GM23248 (cell line): ENCODE results near the gene RELN. TPM values are rescaled to one million over a fixed set of nuclear protein-coding genes. Genes with fewer than 3 reads are reported as not detected.

ENCODE experiments used
- DNase-seq: peaks from one replicate; pipeline ENCODE4 v3.0.0-alpha.2; 2015
- H2AFZ ChIP-seq: fragments of 200-600 bp; sonication (generic); 2 replicates; pipeline ENCODE4 v1.6.1; 2016; ENCODE audit warnings: antibody characterized with exemption
- H3F3A ChIP-seq: fragments of 200-600 bp; sonication (generic); 2 replicates; pipeline ENCODE4 v1.6.1; 2016; ENCODE audit warnings: mild to moderate bottlenecking, antibody characterized with exemption, mixed run types; ENCODE audit not compliant: insufficient read depth
- H3K27ac ChIP-seq: fragments of 200-600 bp; sonication (generic); 2 replicates; pipeline ENCODE4 v1.5.1; 2016; ENCODE audit warnings: mild to moderate bottlenecking
- H3K27me3 ChIP-seq: fragments of 200-600 bp; sonication (generic); replicated peaks from 2 replicates; pipeline ENCODE4 v1.6.1; 2016; ENCODE audit warnings: mild to moderate bottlenecking; ENCODE audit not compliant: insufficient read depth
- H3K36me3 ChIP-seq: fragments of 200-600 bp; sonication (generic); 2 replicates; pipeline ENCODE4 v1.6.1; 2016; ENCODE audit warnings: low read depth, mild to moderate bottlenecking
- H3K4me1 ChIP-seq: fragments of 200-600 bp; sonication (generic); 2 replicates; pipeline ENCODE4 v1.6.1; 2016; ENCODE audit warnings: mild to moderate bottlenecking; ENCODE audit not compliant: insufficient read depth
- H3K4me2 ChIP-seq: fragments of 200-600 bp; sonication (generic); one replicate; pipeline ENCODE4 v1.6.1; 2016; ENCODE audit warnings: mild to moderate bottlenecking; ENCODE audit not compliant: unreplicated experiment
- H3K4me3 ChIP-seq: fragments of 200-600 bp; sonication (generic); 2 replicates; pipeline ENCODE4 v1.5.1; 2016; ENCODE audit warnings: mild to moderate bottlenecking
- H3K79me2 ChIP-seq: fragments of 200-600 bp; sonication (generic); 2 replicates; pipeline ENCODE4 v1.6.1; 2016; ENCODE audit warnings: mild to moderate bottlenecking; ENCODE audit not compliant: insufficient read depth
- H3K9ac ChIP-seq: fragments of 200-600 bp; sonication (generic); 2 replicates; pipeline ENCODE4 v1.6.1; 2016; ENCODE audit warnings: mild to moderate bottlenecking
- H3K9me2 ChIP-seq: fragments of 200-600 bp; sonication (generic); 2 replicates; pipeline ENCODE4 v1.6.1; 2016; ENCODE audit warnings: mixed run types, mild to moderate bottlenecking, moderate library complexity; ENCODE audit not compliant: insufficient read depth
- H3K9me3 ChIP-seq: fragments of 200-600 bp; sonication (generic); one replicate; pipeline ENCODE4 v1.6.1; 2017; ENCODE audit warnings: low read depth
- H4K20me1 ChIP-seq: fragments of 200-600 bp; sonication (generic); 2 replicates; pipeline ENCODE4 v1.6.0; 2016; ENCODE audit not compliant: insufficient read depth
- EZH2 ChIP-seq: fragments of 200-600 bp; sonication (generic); IDR thresholded peaks from 2 replicates; pipeline ENCODE4 v1.6.1; 2018; ENCODE audit warnings: antibody characterized with exemption, mild to moderate bottlenecking; ENCODE audit not compliant: insufficient read depth, poor library complexity, severe bottlenecking
- EZH2phosphoT487 ChIP-seq: fragments of 200-600 bp; sonication (generic); IDR thresholded peaks from 2 replicates; pipeline ENCODE4 v1.6.1; 2018; ENCODE audit warnings: antibody characterized with exemption, moderate library complexity, mild to moderate bottlenecking, low read depth; ENCODE audit not compliant: insufficient read depth
- WGBS, 2 experiments: methylation state at CpG; one replicate each; pipeline ENCODE4 v1.1.6; 2015 to 2017; ENCODE audit warnings: low lambda C conversion rate in 2 of 2, low coverage in 1 of 2; ENCODE audit errors: missing lambda C conversion rate in 2 of 2; 5-methylcytosine and 5-hydroxymethylcytosine counted together
- in situ Hi-C: fragments of 300-500 bp; cut with MboI; formaldehyde crosslinking; loops from 2 replicates; pipeline ENCODE4 v1.15.0; 2020
- polyA plus RNA-seq: library from polyadenylated mRNA; unstranded; fragments of >200 nt; fragmentation: Nextera tagmentation; extraction: Ambion mirVana; gene quantifications from 2 replicates; pipeline ENCODE4 v1.2.1, GENCODE V29; 2016
- total RNA-seq: library from RNA; depleted of rRNA; stranded (reverse); fragments of >200 nt; shearing (Covaris generic); gene quantifications from 2 replicates; pipeline ENCODE4 v1.2.3, GENCODE V29; 2014

RELN gene
- total and polyA plus RNA-seq, 2 experiments from 2014 or later, result 0.76 to 0.97 TPM

- Histone ChIP-seq H3F3A (0 out of 2 replicates have a peak, but pooled peaks cover 6% of the 10 kb centered on the region), H3K9me2 (no peaks in the 10 kb centered on the region), H3K27me3 (no peaks in the 10 kb centered on the region), H3K27ac (no peak overlapping the region), H2AFZ (peak overlapping the region; percentile 19; the same call in 1 of the 2 replicates), H3K4me3 (no peak overlapping the region), H3K4me2 (no peak overlapping the region), H4K20me1 (no peaks in the 10 kb centered on the region), H3K9ac (no peak overlapping the region), H3K79me2 (no peaks in the 10 kb centered on the region), H3K4me1 (0 out of 2 replicates have a peak, but pooled peaks cover 6% of the 10 kb centered on the region), H3K9me3 (no peaks in the 10 kb centered on the region), H3K36me3 (no peaks in the 10 kb centered on the region)
- WGBS, 2 experiments, result 21 to 26% methylated on average over 11 of the region's 11 CpGs
- no peak for DNase-seq
- in situ Hi-C loops, result no loop called here
- TF ChIP-seq EZH2phosphoT487 (no peak), EZH2 (no peak)
Observed at GRCh38 chr7:103810112-103810744, 179.2 kb downstream of the RELN start.

GRCh38 chr7:103809229-103809994 lies 180.0 kb downstream of the RELN start:
- Histone ChIP-seq H3K27ac (no peak overlapping the region), H3K4me3 (no peak overlapping the region), H3K9me3 (no peaks in the 10 kb centered on the region), H2AFZ (no peak overlapping the region; the same call in 1 of the 2 replicates), H3K4me2 (no peak overlapping the region), H3F3A (0 out of 2 replicates have a peak, but pooled peaks cover 9% of the 10 kb centered on the region), H3K9me2 (no peaks in the 10 kb centered on the region), H3K36me3 (no peaks in the 10 kb centered on the region), H3K4me1 (0 out of 2 replicates have a peak, but pooled peaks cover 9% of the 10 kb centered on the region), H3K79me2 (no peaks in the 10 kb centered on the region), H3K27me3 (no peaks in the 10 kb centered on the region), H3K9ac (no peak overlapping the region), H4K20me1 (no peaks in the 10 kb centered on the region)
- TF ChIP-seq EZH2 (no peak), EZH2phosphoT487 (no peak)
- in situ Hi-C loops, result no loop called here
- no peak for DNase-seq
- 84 to 95% methylated on average over 6 of the region's 6 CpGs for WGBS, 2 experiments

- peak; percentile 64 for DNase-seq
- Histone ChIP-seq H3K27ac (no peak overlapping the region), H3K27me3 (no peaks in the 10 kb centered on the region), H3K79me2 (no peaks in the 10 kb centered on the region), H3K36me3 (no peaks in the 10 kb centered on the region), H3K4me3 (no peak overlapping the region), H4K20me1 (no peaks in the 10 kb centered on the region), H3K4me1 (0 out of 2 replicates have a peak, but pooled peaks cover 9% of the 10 kb centered on the region), H3K9me3 (no peaks in the 10 kb centered on the region), H3F3A (0 out of 2 replicates have a peak, but pooled peaks cover 9% of the 10 kb centered on the region), H3K9me2 (no peaks in the 10 kb centered on the region), H2AFZ (no peak overlapping the region), H3K4me2 (no peak overlapping the region), H3K9ac (no peak overlapping the region)
- WGBS, 2 experiments, result 5 to 14% methylated on average over 2 of the region's 2 CpGs
- in situ Hi-C loops, result no loop called here
- TF ChIP-seq EZH2phosphoT487 (no peak), EZH2 (no peak)
Observed at GRCh38 chr7:103805346-103805745, 184.1 kb downstream of the RELN start.

GRCh38 chr7:103803631-103804030 lies 185.8 kb downstream of the RELN start:
- H3K36me3 ChIP-seq, result no peaks in the 10 kb centered on the region
- 0 out of 2 replicates have a peak, but pooled peaks cover 9% of the 10 kb centered on the region for H3K4me1 ChIP-seq
- H3K27me3 ChIP-seq, result no peaks in the 10 kb centered on the region
- no peak overlapping the region for H3K4me2 ChIP-seq
- H3K4me3 ChIP-seq, result no peak overlapping the region
- H3K27ac ChIP-seq, result no peak overlapping the region
- no peak for TF ChIP-seq EZH2phosphoT487
- no peak for TF ChIP-seq EZH2
- DNase-seq, result no peak
- 0 out of 2 replicates have a peak, but pooled peaks cover 9% of the 10 kb centered on the region for H3F3A ChIP-seq
- no peak overlapping the region for H3K9ac ChIP-seq
- WGBS, 2 experiments, result 79 to 88% methylated on average over 1 of the region's 1 CpG
- H3K9me2 ChIP-seq, result no peaks in the 10 kb centered on the region
- no peaks in the 10 kb centered on the region for H3K9me3 ChIP-seq
- in situ Hi-C loops, result no loop called here
- H3K79me2 ChIP-seq, result no peaks in the 10 kb centered on the region
- H2AFZ ChIP-seq, result no peak overlapping the region
- H4K20me1 ChIP-seq, result no peaks in the 10 kb centered on the region
